ENCODE measurements around the gene OTUB1.

OTUB1 gene

DNA sequence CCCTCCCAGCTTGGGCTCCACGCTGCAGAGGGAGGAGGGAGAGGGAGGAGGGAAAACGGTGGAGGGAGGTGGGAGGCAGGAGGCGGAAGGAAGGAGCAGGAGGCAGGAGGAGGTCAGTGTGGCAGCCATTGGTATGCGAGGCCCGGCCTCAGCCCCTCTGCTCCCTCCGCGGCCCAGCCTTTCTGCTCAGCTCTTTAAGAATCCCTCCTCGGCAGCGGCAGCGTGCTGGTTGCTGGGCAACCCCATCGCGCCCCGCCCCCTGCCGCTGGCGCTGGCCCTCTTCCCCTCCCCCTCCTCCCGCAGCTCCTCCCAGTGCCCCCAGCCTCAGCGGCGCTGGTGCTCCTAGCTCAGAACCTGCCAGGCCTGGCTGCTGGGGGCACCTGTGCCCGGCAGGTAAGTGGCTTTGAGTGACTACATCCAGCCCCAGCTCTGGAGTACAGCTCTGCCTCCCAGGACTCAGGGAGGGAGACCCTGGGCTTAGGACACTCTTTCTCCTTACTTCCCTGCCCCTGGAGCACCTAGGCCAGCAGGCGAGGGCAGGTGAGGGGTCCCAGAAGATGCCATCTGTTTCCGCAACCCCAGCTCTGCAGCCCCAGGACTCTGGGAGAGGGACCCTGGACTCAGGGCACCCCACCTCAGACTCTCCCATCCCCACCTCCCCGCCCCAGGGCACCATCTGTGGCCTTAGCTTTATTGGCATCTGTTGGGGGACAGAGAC, 42.3 kb downstream of the OTUB1 start:
- Histone ChIP-seq H2AFZ (ENCODE audit: low read length) (no peak overlapping the region), H3K9me3 (ENCODE audit: insufficient read depth, low read depth, low read length) (no peaks in the 10 kb centered on the region), H3K4me1 (ENCODE audit: insufficient read depth, low read length, poor library complexity, severe bottlenecking) (peaks cover 6% of the 10 kb centered on the region), H3K79me2 (ENCODE audit: insufficient read depth, low read length) (no peaks in the 10 kb centered on the region), H3K4me3 (ENCODE audit: low read length, poor library complexity, severe bottlenecking) (no peak overlapping the region), H3K9me2 (replicated peaks; ENCODE audit: low read depth, low read length) (no peaks in the 10 kb centered on the region), H3F3A (ENCODE audit: low read depth) (no peaks in the 10 kb centered on the region), H3K36me3 (ENCODE audit: insufficient read depth, low read length) (no peaks in the 10 kb centered on the region), H3K9ac (ENCODE audit: low read depth, low read length, poor library complexity, severe bottlenecking) (no peak overlapping the region), H3K27me3 (ENCODE audit: insufficient read depth, low read length, poor library complexity, severe bottlenecking) (no peaks in the 10 kb centered on the region), H4K20me1 (ENCODE audit: insufficient read depth, low read length, poor library complexity, severe bottlenecking) (no peaks in the 10 kb centered on the region), H3K4me2 (ENCODE audit: low read depth, low read length, poor library complexity, severe bottlenecking) (no peak overlapping the region)
- no peak for TF ChIP-seq EZH2phosphoT487 (IDR thresholded peaks at IDR 0.05; ENCODE audit: borderline replicate concordance)
- TF ChIP-seq, protein P1, sequence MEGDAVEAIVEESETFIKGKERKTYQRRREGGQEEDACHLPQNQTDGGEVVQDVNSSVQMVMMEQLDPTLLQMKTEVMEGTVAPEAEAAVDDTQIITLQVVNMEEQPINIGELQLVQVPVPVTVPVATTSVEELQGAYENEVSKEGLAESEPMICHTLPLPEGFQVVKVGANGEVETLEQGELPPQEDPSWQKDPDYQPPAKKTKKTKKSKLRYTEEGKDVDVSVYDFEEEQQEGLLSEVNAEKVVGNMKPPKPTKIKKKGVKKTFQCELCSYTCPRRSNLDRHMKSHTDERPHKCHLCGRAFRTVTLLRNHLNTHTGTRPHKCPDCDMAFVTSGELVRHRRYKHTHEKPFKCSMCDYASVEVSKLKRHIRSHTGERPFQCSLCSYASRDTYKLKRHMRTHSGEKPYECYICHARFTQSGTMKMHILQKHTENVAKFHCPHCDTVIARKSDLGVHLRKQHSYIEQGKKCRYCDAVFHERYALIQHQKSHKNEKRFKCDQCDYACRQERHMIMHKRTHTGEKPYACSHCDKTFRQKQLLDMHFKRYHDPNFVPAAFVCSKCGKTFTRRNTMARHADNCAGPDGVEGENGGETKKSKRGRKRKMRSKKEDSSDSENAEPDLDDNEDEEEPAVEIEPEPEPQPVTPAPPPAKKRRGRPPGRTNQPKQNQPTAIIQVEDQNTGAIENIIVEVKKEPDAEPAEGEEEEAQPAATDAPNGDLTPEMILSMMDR (conservative IDR thresholded peaks at IDR 0.05; ENCODE audit: low read length), result no peak

DNA sequence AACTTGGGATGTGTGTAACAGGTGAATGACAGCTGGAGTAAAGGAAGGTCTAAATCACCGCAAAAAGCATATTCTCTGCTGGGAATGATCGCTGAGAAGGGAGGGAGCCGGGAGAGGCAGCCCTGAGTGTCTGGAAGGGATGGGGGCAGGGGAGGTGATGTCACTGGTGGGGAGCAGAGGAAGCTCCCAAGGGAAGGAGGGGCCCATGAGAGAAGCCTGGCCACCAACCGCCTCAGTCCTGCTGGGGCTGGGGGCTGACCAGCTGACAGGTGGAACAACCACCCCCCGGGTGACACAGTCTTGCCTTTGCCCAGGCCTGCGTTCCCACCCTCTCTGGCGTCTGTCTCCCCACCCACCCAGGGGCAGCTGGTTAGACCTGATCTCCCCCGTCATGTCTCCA, 43.5 kb downstream of the OTUB1 start:
- Histone ChIP-seq H3K4me3 (ENCODE audit: low read length, poor library complexity, severe bottlenecking) (no peak overlapping the region), H4K20me1 (ENCODE audit: insufficient read depth, low read length, poor library complexity, severe bottlenecking) (no peaks in the 10 kb centered on the region), H2AFZ (ENCODE audit: low read length) (no peak overlapping the region), H3K27me3 (ENCODE audit: insufficient read depth, low read length, poor library complexity, severe bottlenecking) (no peaks in the 10 kb centered on the region), H3F3A (ENCODE audit: low read depth) (no peaks in the 10 kb centered on the region), H3K9ac (ENCODE audit: low read depth, low read length, poor library complexity, severe bottlenecking) (no peak overlapping the region), H3K4me1 (ENCODE audit: insufficient read depth, low read length, poor library complexity, severe bottlenecking) (peaks cover 6% of the 10 kb centered on the region), H3K4me2 (ENCODE audit: low read depth, low read length, poor library complexity, severe bottlenecking) (no peak overlapping the region), H3K36me3 (ENCODE audit: insufficient read depth, low read length) (no peaks in the 10 kb centered on the region), H3K79me2 (ENCODE audit: insufficient read depth, low read length) (no peaks in the 10 kb centered on the region), H3K9me3 (ENCODE audit: insufficient read depth, low read depth, low read length) (no peaks in the 10 kb centered on the region), H3K9me2 (replicated peaks; ENCODE audit: low read depth, low read length) (no peaks in the 10 kb centered on the region)
- no peak for TF ChIP-seq EZH2phosphoT487 (IDR thresholded peaks at IDR 0.05; ENCODE audit: borderline replicate concordance)
- TF ChIP-seq, protein P1 (conservative IDR thresholded peaks at IDR 0.05; ENCODE audit: low read length), result no peak

DNA sequence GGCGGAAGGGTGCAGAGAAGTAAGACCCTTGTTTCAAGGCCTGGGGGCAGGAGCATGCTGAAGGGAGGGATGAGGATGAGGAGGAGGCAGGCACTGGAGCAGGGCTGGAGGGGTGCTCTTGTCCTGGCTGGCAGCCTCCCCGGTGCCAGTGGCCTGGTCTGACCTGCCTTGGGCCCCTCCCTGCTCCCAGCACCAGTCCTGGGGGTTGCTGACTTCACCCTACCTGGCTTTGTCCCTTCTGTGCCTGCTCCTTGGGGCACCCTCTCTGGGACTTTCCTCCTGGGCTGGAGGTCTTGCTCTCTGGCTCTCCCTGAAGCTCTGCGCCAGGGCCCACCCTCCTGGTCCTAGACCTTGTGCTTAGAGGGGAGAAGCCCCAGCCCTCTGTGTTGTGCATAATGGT, 44.8 kb downstream of the OTUB1 start:
- Histone ChIP-seq H3K4me1 (ENCODE audit: insufficient read depth, low read length, poor library complexity, severe bottlenecking) (peaks cover 6% of the 10 kb centered on the region), H3K9me3 (ENCODE audit: insufficient read depth, low read depth, low read length) (no peaks in the 10 kb centered on the region), H2AFZ (ENCODE audit: low read length) (no peak overlapping the region), H3K4me2 (ENCODE audit: low read depth, low read length, poor library complexity, severe bottlenecking) (no peak overlapping the region), H3K27me3 (ENCODE audit: insufficient read depth, low read length, poor library complexity, severe bottlenecking) (no peaks in the 10 kb centered on the region), H3K9ac (ENCODE audit: low read depth, low read length, poor library complexity, severe bottlenecking) (no peak overlapping the region), H3K79me2 (ENCODE audit: insufficient read depth, low read length) (no peaks in the 10 kb centered on the region), H4K20me1 (ENCODE audit: insufficient read depth, low read length, poor library complexity, severe bottlenecking) (no peaks in the 10 kb centered on the region), H3K36me3 (ENCODE audit: insufficient read depth, low read length) (no peaks in the 10 kb centered on the region), H3K9me2 (replicated peaks; ENCODE audit: low read depth, low read length) (no peaks in the 10 kb centered on the region), H3F3A (ENCODE audit: low read depth) (no peaks in the 10 kb centered on the region), H3K4me3 (ENCODE audit: low read length, poor library complexity, severe bottlenecking) (no peak overlapping the region)
- TF ChIP-seq, protein P1 (conservative IDR thresholded peaks at IDR 0.05; ENCODE audit: low read length), result no peak
- TF ChIP-seq EZH2phosphoT487 (IDR thresholded peaks at IDR 0.05; ENCODE audit: borderline replicate concordance), result no peak
